HG03439 (cell line): ENCODE data around the gene CRYAA.
"Not testable (repeated sequence)": the region's sequence is repeated elsewhere in the genome, so short reads cannot be mapped to it uniquely, and the experiment has no call there.

Source experiments
- ATAC-seq: cut with Tn5 transposase; IDR thresholded peaks from one replicate; pipeline ENCODE4 v1.9.1; 2021; ENCODE audit warnings: mild to moderate bottlenecking, moderate library complexity; ENCODE audit not compliant: unreplicated experiment

The CRYAA gene

GRCh38 chr21:43168708-43169107 is at the start of gene CRYAA:
Gene CRYAA, plus strand, starts transcription at chr21:43169008. Its CDS starts 92 bp downstream, at chr21:43169100.
- not testable (repeated sequence) for ATAC-seq

- not testable (repeated sequence) for ATAC-seq
These were observed 38.7 kb upstream of the CRYAA start for GRCh38 chr21:43130094-43130493.

GRCh38 chr21:43134520-43134919 is 34.3 kb upstream of the CRYAA start:
- not testable (repeated sequence) for ATAC-seq

GRCh38 chr21:43138944-43139343 is 29.9 kb upstream of the CRYAA start:
- ATAC-seq: not testable (repeated sequence)

- not testable (repeated sequence) for ATAC-seq
These were observed 27.4 kb upstream of the CRYAA start for GRCh38 chr21:43141407-43141806.

GRCh38 chr21:43146637-43147036 is 22.2 kb upstream of the CRYAA start:
- not testable (repeated sequence) for ATAC-seq

- ATAC-seq: not testable (repeated sequence)
These were observed 20.8 kb upstream of the CRYAA start for GRCh38 chr21:43147999-43148398.

- not testable (repeated sequence) for ATAC-seq
These were observed 19.5 kb upstream of the CRYAA start for GRCh38 chr21:43149344-43149743.

- not testable (repeated sequence) for ATAC-seq
These were observed 15.2 kb upstream of the CRYAA start for GRCh38 chr21:43153601-43154000.

GRCh38 chr21:43159279-43160175 is 9.3 kb upstream of the CRYAA start:
- ATAC-seq: not testable (repeated sequence)

GRCh38 chr21:43161826-43162707 is 6.7 kb upstream of the CRYAA start:
- not testable (repeated sequence) for ATAC-seq

GRCh38 chr21:43162708-43163205 is 6.1 kb upstream of the CRYAA start:
- not testable (repeated sequence) for ATAC-seq

GRCh38 chr21:43164823-43165222 is 4.0 kb upstream of the CRYAA start:
- not testable (repeated sequence) for ATAC-seq

GRCh38 chr21:43165734-43166133 is 3.1 kb upstream of the CRYAA start:
- not testable (repeated sequence) for ATAC-seq

- ATAC-seq: not testable (repeated sequence)
These were observed 550 bp downstream of the CRYAA start for GRCh38 chr21:43169230-43169886.

- ATAC-seq: not testable (repeated sequence)
These were observed 1.1 kb downstream of the CRYAA start for GRCh38 chr21:43169891-43170290.

- ATAC-seq: not testable (repeated sequence)
These were observed 4.0 kb downstream of the CRYAA start for GRCh38 chr21:43172812-43173211.

GRCh38 chr21:43173438-43173837 is 4.6 kb downstream of the CRYAA start:
- not testable (repeated sequence) for ATAC-seq

- ATAC-seq: not testable (repeated sequence)
These were observed 5.1 kb downstream of the CRYAA start for GRCh38 chr21:43173930-43174329.

- not testable (repeated sequence) for ATAC-seq
These were observed 6.2 kb downstream of the CRYAA start for GRCh38 chr21:43174998-43175397.
